GM18505 (cell line): ENCODE data around the gene TBC1D7.

Source experiments
- ATAC-seq: cut with Tn5 transposase; IDR thresholded peaks from one replicate; pipeline ENCODE4 v1.9.1; 2021; ENCODE audit not compliant: unreplicated experiment
- POLR2A ChIP-seq: IDR thresholded peaks from 4 replicates; pipeline ENCODE4 v1.6.1; 2011; ENCODE audit warnings: borderline replicate concordance; ENCODE audit not compliant: insufficient read depth, insufficient read length; ENCODE audit errors: extremely low read depth

The TBC1D7 gene

GRCh38 chr6:13273202-13273930, 55.0 kb downstream of the TBC1D7 start:
- TF ChIP-seq POLR2A = peak; percentile 8
- no peak for ATAC-seq

- ATAC-seq = peak; percentile 56
Observed at GRCh38 chr6:13272131-13273046, 55.9 kb downstream of the TBC1D7 start.

GRCh38 chr6:13268913-13269518, 59.3 kb downstream of the TBC1D7 start:
- no peak for TF ChIP-seq POLR2A
- ATAC-seq = no peak

More at GRCh38 chr6:13272131-13273046, 55.9 kb downstream of the TBC1D7 start:
- peak; percentile 79 for TF ChIP-seq POLR2A

GRCh38 chr6:13267142-13267651, 61.1 kb downstream of the TBC1D7 start:
- no peak for ATAC-seq
- TF ChIP-seq POLR2A = no peak

- no peak for ATAC-seq
- TF ChIP-seq POLR2A = no peak
Observed at GRCh38 chr6:13263669-13264068, 64.7 kb downstream of the TBC1D7 start.

- TF ChIP-seq POLR2A = no peak
- ATAC-seq = no peak
Observed at GRCh38 chr6:13262302-13263230, 65.8 kb downstream of the TBC1D7 start.

- ATAC-seq = peak; percentile 50
- TF ChIP-seq POLR2A = no peak
Observed at GRCh38 chr6:13261464-13261994, 66.8 kb downstream of the TBC1D7 start.

- ATAC-seq = peak; percentile 29
- TF ChIP-seq POLR2A = no peak
Observed at GRCh38 chr6:13260831-13261230, 67.5 kb downstream of the TBC1D7 start.

GRCh38 chr6:13260101-13260598, 68.2 kb downstream of the TBC1D7 start:
- no peak for ATAC-seq
- TF ChIP-seq POLR2A = no peak

- ATAC-seq = no peak
- no peak for TF ChIP-seq POLR2A
Observed at GRCh38 chr6:13259393-13259792, 68.9 kb downstream of the TBC1D7 start.

GRCh38 chr6:13256266-13257001, 71.9 kb downstream of the TBC1D7 start:
- ATAC-seq = no peak
- TF ChIP-seq POLR2A = no peak
